Hematopoietic multipotent progenitor cell (in vitro differentiated cells): ENCODE data around the gene CCL14. TPM values are rescaled to one million over a fixed set of nuclear protein-coding genes. Genes with fewer than 3 reads are reported as not detected.
"Not testable (repeated sequence)": the region's sequence is repeated elsewhere in the genome, so short reads cannot be mapped to it uniquely, and the experiment has no call there.

Source experiments
- DNase-seq, 3 donors: peaks; one replicate each; pipeline ENCODE4 v3.0.0-alpha.2; 2011 to 2015; ENCODE audit warnings: low read depth in 2 of 3, low spot score in 2 of 3
- total RNA-seq: library from RNA; depleted of rRNA; stranded (reverse); fragments of >200 nt; gene quantifications from one replicate; pipeline ENCODE4 v1.2.3, GENCODE V29; 2012

The CCL14 gene
- total RNA-seq, 1 donor = not detected

- DNase-seq = not testable (repeated sequence)
Measured at GRCh38 chr17:35995346-35995745, 8.8 kb upstream of the CCL14 start.

- no peak for DNase-seq
Measured at GRCh38 chr17:35991075-35991474, 4.5 kb upstream of the CCL14 start.

- no peak for DNase-seq
Measured at GRCh38 chr17:35988164-35988563, 1.6 kb upstream of the CCL14 start.

- DNase-seq = no peak
Measured at GRCh38 chr17:35984140-35984539, 2.4 kb downstream of the CCL14 start.

GRCh38 chr17:35982409-35983191 lies 3.9 kb downstream of the CCL14 start:
- no peak for DNase-seq

GRCh38 chr17:35981908-35982330 lies 4.6 kb downstream of the CCL14 start:
- peak in 1 of 3 donors; percentile 46 for DNase-seq

DNA sequence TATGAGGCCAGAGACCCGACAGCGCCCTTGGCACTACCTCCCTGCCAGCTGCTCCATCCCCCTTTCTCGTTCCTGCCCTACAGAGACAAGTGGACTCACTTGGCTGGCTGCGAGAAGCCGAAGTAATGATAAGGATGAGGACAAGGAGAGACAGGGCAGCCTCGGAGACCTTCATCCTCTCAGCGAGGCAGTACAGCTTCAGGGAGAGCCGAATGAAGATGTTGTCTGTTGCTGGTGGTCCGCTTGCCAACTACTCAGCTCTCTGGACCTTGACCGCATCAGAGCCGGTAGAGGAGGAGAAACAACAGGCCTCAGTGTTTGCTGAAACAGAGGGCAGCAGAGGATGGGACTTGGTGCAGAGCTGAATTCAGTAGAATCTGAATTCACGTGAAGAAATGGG lies 5.3 kb downstream of the CCL14 start, which contains the start of gene CCL16:
TSS of gene CCL16 (minus strand) at position 252 of the 400 bp plus-strand sequence. CDS start at position 175, 77 bp downstream.
- DNase-seq = no peak

DNA sequence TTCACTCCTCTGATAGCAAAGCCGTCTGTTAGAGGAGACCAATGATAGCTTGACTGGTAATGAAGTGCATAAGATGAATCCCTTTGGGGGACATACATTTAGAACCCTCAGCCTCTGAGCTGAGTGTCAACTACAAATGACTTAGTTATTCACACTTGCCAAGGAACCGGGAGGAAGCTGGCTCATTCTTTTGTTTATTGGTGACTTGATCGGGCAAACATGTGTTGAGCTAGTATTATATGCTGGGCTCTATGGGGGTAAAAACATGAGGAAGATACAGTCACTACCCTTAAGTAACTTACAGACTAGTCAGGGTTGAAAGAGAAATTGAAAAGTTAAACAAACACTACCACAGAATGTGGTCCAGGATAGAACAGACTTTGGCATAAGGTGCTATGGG lies 8.2 kb downstream of the CCL14 start:
- no peak for DNase-seq

- no peak for DNase-seq
Measured at GRCh38 chr17:35977509-35977908, 9.0 kb downstream of the CCL14 start.

DNA sequence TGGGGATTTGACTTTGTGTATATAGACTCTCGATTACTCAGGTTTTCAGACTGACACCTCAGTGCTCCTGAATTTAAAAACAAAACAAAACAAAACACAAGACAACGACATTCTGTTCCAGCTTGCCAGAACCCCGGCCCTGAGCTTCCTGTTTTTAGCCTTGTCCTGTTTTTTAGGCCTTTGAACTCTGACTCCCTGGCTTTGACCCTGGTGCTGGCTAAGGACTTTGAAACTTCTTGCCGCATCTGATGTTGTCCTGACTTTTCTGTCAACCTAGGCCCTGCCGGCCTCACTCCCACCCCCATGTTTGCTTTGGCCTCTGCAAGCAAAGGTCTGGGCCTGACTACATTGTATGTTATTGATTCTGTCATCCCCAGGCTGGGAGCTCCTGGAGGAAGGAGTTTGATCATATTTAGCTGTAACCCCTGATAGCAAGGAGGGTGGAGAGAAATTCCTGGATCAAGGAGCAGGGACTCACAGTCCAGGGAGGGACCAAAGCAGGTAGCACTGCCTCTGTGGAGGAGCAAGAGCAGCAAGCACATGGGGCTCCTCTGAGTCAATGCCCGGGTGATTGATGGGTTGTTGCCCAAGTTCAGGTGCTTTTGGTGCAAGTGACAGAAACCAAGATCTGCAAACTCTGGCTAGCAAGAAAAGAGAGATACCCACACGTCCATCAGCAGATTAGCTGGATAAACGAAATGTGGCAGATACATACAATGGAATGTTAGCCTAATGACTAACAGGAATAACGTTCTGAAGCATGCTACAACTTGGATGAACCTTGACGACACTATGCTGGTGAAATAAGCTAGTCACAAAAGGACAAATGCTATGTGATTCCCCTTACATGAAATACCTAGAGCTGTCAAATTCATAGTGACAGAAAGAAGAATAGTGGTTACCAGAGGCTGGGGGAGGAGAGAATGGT lies 12.9 kb downstream of the CCL14 start:
- no peak for DNase-seq

GRCh38 chr17:35972945-35973332 lies 13.6 kb downstream of the CCL14 start:
- no peak for DNase-seq

DNA sequence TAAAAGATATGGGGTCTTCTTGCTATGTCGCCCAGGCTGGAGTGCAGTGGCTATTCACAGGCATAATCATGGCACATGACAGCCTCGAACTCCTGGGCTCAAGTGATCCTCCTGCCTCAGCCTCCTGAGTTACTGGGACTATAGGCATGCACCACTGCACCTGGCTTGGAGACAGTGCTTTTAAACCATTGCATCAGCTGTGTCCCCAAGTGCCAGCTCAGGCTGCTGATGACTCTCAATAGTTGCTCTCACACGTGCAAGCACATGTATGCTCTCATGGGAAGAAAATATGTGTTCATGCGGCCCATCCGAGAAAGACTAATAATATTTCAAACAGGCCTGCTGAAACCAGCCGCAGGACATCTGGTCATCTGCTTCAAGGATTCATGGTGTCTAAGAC lies 14.0 kb downstream of the CCL14 start:
- DNase-seq = no peak

DNA sequence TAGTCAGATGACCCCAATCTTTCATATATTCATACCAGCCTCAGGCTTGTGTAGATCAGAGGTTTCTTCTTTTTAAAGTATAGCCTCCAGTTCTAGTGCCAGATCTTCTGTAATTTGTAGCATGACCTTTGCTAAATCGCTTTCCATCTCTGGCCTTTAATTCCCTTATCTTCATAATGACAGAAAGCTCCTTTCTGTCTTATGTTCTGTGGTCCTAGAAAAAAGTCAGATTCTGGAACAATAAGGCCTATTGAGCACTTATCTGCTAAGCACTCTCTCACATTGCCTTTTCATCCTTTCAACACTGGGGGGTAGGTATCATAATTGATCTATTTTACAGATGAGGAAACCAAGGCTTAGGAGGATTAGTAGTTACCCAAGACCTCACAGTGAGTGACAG lies 14.5 kb downstream of the CCL14 start:
- DNase-seq = no peak

GRCh38 chr17:35969558-35970380 lies 16.8 kb downstream of the CCL14 start:
- DNase-seq = peak; percentile 30 to 88 (median 67)

- no peak for DNase-seq
Measured at GRCh38 chr17:35968520-35969054, 17.9 kb downstream of the CCL14 start.

- no peak for DNase-seq
Measured at GRCh38 chr17:35965272-35965671, 21.3 kb downstream of the CCL14 start.

GRCh38 chr17:35963663-35964062 lies 22.9 kb downstream of the CCL14 start:
- DNase-seq = no peak

DNA sequence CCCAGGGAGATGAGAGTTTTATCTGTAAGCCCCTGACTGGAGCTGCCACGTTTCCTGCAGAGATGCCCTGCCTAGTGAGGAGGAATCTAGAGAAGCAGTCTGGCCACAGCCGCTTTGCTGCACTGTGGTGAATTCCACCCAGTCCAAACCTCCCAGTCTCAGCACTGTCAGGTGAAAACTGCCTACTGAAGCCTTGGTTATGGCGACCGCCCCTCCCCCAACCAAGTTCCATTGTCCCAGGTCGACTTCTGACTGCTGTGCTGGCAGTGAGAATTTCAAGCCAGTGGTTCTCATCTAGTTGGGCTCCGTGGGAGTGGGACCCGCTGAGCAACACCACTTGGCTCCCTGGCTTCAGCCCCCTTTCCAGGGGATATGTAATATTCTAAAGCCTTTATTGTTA lies 32.8 kb downstream of the CCL14 start:
- DNase-seq = no peak

- DNase-seq = no peak
Measured at GRCh38 chr17:35949401-35949800, 37.1 kb downstream of the CCL14 start.

GRCh38 chr17:35948092-35948491 lies 38.4 kb downstream of the CCL14 start:
- DNase-seq = no peak
